Mesenchymal stem cell (in vitro differentiated cells and primary cell): Measurements from ENCODE around the gene IGSF22.

Experiments used
- DNase-seq: peaks from one replicate; pipeline ENCODE4 v3.0.0-alpha.2; 2013
- H2AFZ ChIP-seq: one replicate; pipeline ENCODE4 v1.6.1; 2013; ENCODE audit warnings: low read depth, mild to moderate bottlenecking, control low read depth, inconsistent platforms, low read length, moderate library complexity
- H2AK5ac ChIP-seq: 2 replicates; pipeline ENCODE4 v1.6.1; 2013; ENCODE audit warnings: low read length, moderate library complexity, mild to moderate bottlenecking, inconsistent platforms; ENCODE audit not compliant: severe bottlenecking
- H2BK120ac ChIP-seq: one replicate; pipeline ENCODE4 v1.6.1; 2013; ENCODE audit warnings: low read depth, mild to moderate bottlenecking, inconsistent platforms, low read length, moderate library complexity
- H2BK12ac ChIP-seq, 2 experiments: one replicate each; pipeline ENCODE4 v1.6.1; 2013; ENCODE audit warnings: inconsistent platforms in 2 of 2, low read length in 2 of 2, mild to moderate bottlenecking in 2 of 2, moderate library complexity in 2 of 2, control low read depth in 1 of 2
- H2BK15ac ChIP-seq: one replicate; pipeline ENCODE4 v1.6.1; 2013; ENCODE audit warnings: mild to moderate bottlenecking, low read depth, inconsistent platforms; ENCODE audit not compliant: poor library complexity, severe bottlenecking
- H2BK5ac ChIP-seq: 2 replicates; pipeline ENCODE4 v1.6.1; 2013; ENCODE audit warnings: low read depth, mild to moderate bottlenecking, low read length, control low read depth, inconsistent platforms; ENCODE audit not compliant: poor library complexity, severe bottlenecking
- H3K14ac ChIP-seq, 2 experiments: one replicate each; pipeline ENCODE4 v1.6.1; 2013; ENCODE audit warnings: inconsistent platforms in 2 of 2, low read length in 2 of 2, control low read depth in 1 of 2, mild to moderate bottlenecking in 1 of 2, moderate library complexity in 1 of 2
- H3K18ac ChIP-seq, 2 experiments: one replicate each; pipeline ENCODE4 v1.6.1; 2013; ENCODE audit warnings: inconsistent platforms in 2 of 2, low read length in 2 of 2, control low read depth in 1 of 2, low read depth in 1 of 2, mild to moderate bottlenecking in 1 of 2
- H3K23ac ChIP-seq, 2 experiments: one replicate each; pipeline ENCODE4 v1.6.1; 2013; ENCODE audit warnings: inconsistent platforms in 2 of 2, low read length in 2 of 2, mild to moderate bottlenecking in 2 of 2, moderate library complexity in 2 of 2, control low read depth in 1 of 2
- H3K27ac ChIP-seq: 2 replicates; pipeline ENCODE4 v1.5.1; 2013; ENCODE audit warnings: mild to moderate bottlenecking, moderate library complexity, low read length, control low read depth, inconsistent platforms; ENCODE audit not compliant: poor library complexity, severe bottlenecking
- H3K27me3 ChIP-seq, 2 experiments: 2 replicates each; pipeline versions ENCODE4 v1.6.1 to v1.7.0; 2013; ENCODE audit warnings: low read length in 2 of 2, mild to moderate bottlenecking in 2 of 2, moderate library complexity in 2 of 2, control low read depth in 1 of 2, inconsistent platforms in 1 of 2; ENCODE audit not compliant: control insufficient read depth in 1 of 2, insufficient read depth in 1 of 2
- H3K36me3 ChIP-seq, 2 experiments: 2 replicates each; pipeline versions ENCODE4 v1.6.1 to v1.7.0; 2013; ENCODE audit warnings: low read length in 2 of 2, control low read depth in 1 of 2, inconsistent platforms in 1 of 2, low read depth in 1 of 2, mild to moderate bottlenecking in 1 of 2; ENCODE audit not compliant: insufficient read depth in 2 of 2, control insufficient read depth in 1 of 2
- H3K4ac ChIP-seq, 2 experiments: one replicate each; pipeline ENCODE4 v1.6.1; 2013; ENCODE audit warnings: inconsistent platforms in 2 of 2, low read length in 2 of 2, mild to moderate bottlenecking in 2 of 2, moderate library complexity in 2 of 2, control low read depth in 1 of 2, low read depth in 1 of 2
- H3K4me1 ChIP-seq: 2 replicates; pipeline ENCODE4 v1.6.1; 2013; ENCODE audit warnings: low read depth, low read length, control low read depth; ENCODE audit not compliant: control insufficient read depth, insufficient read depth
- H3K4me2 ChIP-seq: 2 replicates; pipeline ENCODE4 v1.6.1; 2013; ENCODE audit warnings: low read length, mild to moderate bottlenecking, inconsistent platforms; ENCODE audit not compliant: poor library complexity, severe bottlenecking
- H3K4me3 ChIP-seq, 2 experiments: 2 replicates each; pipeline versions ENCODE4 v1.5.1 to v1.7.0; 2013; ENCODE audit warnings: low read length in 2 of 2, mild to moderate bottlenecking in 2 of 2, control low read depth in 1 of 2, low read depth in 1 of 2; ENCODE audit not compliant: insufficient read depth in 1 of 2
- H3K79me1 ChIP-seq: replicated peaks from 2 replicates; pipeline ENCODE4 v1.6.1; 2013; ENCODE audit warnings: mild to moderate bottlenecking, control low read depth, low read length, inconsistent platforms; ENCODE audit not compliant: poor library complexity, severe bottlenecking
- H3K9ac ChIP-seq: 2 replicates; pipeline ENCODE4 v1.7.0; 2013; ENCODE audit warnings: mild to moderate bottlenecking, low read length, moderate library complexity
- H3K9me3 ChIP-seq: 2 replicates; pipeline ENCODE4 v1.7.0; 2013; ENCODE audit warnings: mild to moderate bottlenecking, low read length; ENCODE audit not compliant: control insufficient read depth
- H4K8ac ChIP-seq: one replicate; pipeline ENCODE4 v1.6.1; 2013; ENCODE audit warnings: inconsistent platforms, mild to moderate bottlenecking, low read length, moderate library complexity
- H4K91ac ChIP-seq: one replicate; pipeline ENCODE4 v1.6.1; 2013; ENCODE audit warnings: mild to moderate bottlenecking, low read length, inconsistent platforms
- WGBS: methylation state at CpG from one replicate; pipeline ENCODE4 v1.1.7; 2013; ENCODE audit warnings: mixed read lengths; 5-methylcytosine and 5-hydroxymethylcytosine counted together

The IGSF22 gene

DNA sequence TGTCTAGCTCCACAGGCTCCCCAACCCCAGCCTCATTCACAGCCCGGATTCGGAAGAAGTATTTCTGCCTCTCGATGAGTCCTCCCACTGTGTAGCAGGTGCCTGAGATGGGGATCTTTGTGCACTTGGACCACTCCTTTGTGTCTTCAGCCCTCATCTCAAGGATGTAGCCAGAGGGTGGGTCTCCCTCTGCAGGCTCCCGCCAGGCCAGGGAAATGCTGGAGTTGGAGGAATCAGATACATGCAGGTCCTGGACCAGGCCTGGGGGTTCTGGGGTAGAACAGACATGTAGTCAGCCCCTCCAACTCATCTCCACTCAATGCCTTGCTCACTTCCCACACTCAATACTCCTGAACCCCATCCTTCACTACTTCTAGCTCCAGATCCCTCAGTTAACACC, 16.6 kb downstream of the IGSF22 start:
- H3K9me3 ChIP-seq = no peaks in the 10 kb centered on the region
- H3K4me1 ChIP-seq = no peaks in the 10 kb centered on the region
- no peaks in the 10 kb centered on the region for H3K36me3 ChIP-seq
- H2AK5ac ChIP-seq = no peak overlapping the region
- no peak overlapping the region for H3K27ac ChIP-seq
- H2BK5ac ChIP-seq = no peak overlapping the region
- no peaks in the 10 kb centered on the region for H3K79me1 ChIP-seq
- H2BK120ac ChIP-seq = no peak overlapping the region
- H3K27me3 ChIP-seq = peaks cover 44 to 60% of the 10 kb centered on the region in 2 experiments
- no peak overlapping the region for H2BK15ac ChIP-seq
- no peak overlapping the region for H4K8ac ChIP-seq
- WGBS = 87% methylated on average over 3 of the region's 4 CpGs
- H2AFZ ChIP-seq = no peak overlapping the region
- no peak overlapping the region for H3K4ac ChIP-seq
- H3K4me2 ChIP-seq = no peak overlapping the region
- no peak overlapping the region for H3K9ac ChIP-seq
- no peak overlapping the region for H3K4me3 ChIP-seq
- no peak overlapping the region for H2BK12ac ChIP-seq
- H3K18ac ChIP-seq = no peak overlapping the region
- H3K23ac ChIP-seq = no peak overlapping the region
- H4K91ac ChIP-seq = no peak overlapping the region
- no peak overlapping the region for H3K14ac ChIP-seq
- no peak for DNase-seq

DNA sequence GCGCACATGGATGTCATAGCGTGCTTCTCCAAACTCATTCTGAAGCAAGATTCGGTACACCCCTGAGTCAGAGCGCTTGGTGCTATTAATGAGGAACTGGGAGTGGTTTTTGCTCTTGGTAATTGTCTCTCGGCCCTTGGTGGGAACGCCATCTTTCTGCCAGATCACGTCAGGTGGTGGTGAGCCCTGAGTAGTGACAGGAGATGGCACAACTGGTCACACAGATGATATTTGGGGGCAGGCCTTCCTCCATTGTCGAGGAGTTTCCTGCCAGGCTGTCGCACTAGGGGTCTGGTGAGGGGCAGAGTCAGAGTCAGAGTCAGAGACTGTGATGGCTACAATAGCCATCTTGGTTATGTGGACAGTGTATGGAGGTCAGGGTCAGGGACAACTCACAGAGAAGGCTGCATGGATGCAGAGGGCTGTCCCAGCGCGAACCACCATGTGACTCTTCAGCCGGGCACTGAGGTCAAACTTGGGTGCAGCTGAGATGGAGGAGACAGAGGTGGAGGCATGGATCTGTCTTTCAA, 18.1 kb downstream of the IGSF22 start:
- peaks cover 2% of the 10 kb centered on the region for H3K4me1 ChIP-seq
- no peak overlapping the region for H2AK5ac ChIP-seq
- H3K23ac ChIP-seq = no peak overlapping the region

DNA sequence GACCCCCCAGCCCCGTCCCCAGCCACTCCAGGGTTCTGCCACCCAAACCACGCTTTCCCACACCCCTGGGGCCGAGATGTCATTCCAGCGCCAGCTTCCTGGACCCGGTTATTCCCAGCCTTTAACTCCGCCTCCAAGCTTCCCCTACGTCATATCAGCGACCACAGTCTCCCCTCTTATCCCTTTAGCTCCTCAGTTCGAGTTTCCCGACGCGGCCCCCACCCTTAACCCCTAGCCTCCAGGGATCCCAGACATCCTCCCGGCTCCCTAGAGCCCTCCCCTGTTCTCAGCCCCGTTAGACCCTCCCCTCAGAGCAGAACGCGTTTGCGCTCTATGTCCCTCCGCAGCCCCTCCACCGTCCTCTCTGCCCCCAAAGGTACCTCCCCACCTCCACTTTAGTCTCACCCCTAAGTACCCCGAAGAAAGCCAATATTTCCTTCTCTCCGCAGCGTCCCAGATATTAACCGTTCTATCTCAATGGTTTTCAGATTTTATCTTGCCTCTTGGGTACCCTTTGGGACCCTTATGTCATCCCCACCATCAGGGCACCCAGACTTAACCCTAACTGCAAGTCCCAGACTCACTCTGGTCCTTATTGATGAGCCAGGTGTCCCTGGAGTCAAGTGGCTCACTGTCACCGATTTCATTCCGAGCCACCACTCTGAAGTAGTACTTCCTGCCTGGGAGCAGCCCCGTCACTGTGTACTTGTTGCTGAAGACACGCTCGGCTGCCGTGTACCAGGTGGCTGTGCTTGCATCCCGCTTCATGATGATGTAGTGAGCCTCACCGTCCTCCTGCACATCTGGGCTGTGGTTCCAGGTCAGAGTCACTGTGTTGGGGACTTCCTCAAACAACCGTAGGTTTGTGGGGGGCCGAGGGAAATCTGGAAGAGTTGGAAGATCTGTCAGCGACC, 19.4 kb downstream of the IGSF22 start:
- no peak overlapping the region for H3K27ac ChIP-seq
- no peak overlapping the region for H3K14ac ChIP-seq
- H2BK5ac ChIP-seq = no peak overlapping the region
- H3K4me3 ChIP-seq = peak overlapping the region in 1 of 2 experiments; percentile 75
- H2AFZ ChIP-seq = no peak overlapping the region
- H3K4me2 ChIP-seq = no peak overlapping the region
- peaks cover 49 to 50% of the 10 kb centered on the region in 2 experiments for H3K27me3 ChIP-seq
- H4K8ac ChIP-seq = no peak overlapping the region
- no peak overlapping the region for H3K23ac ChIP-seq
- WGBS = 73% methylated on average over 34 of the region's 34 CpGs
- no peak overlapping the region for H2BK12ac ChIP-seq
- DNase-seq = no peak
- H2BK15ac ChIP-seq = no peak overlapping the region
- no peaks in the 10 kb centered on the region for H3K9me3 ChIP-seq
- no peak overlapping the region for H3K4ac ChIP-seq
- no peaks in the 10 kb centered on the region for H3K79me1 ChIP-seq
- H3K9ac ChIP-seq = peak overlapping the region; percentile 72
- no peak overlapping the region for H4K91ac ChIP-seq
- H2AK5ac ChIP-seq = no peak overlapping the region
- peaks cover 0 to 10% of the 10 kb centered on the region in 2 experiments for H3K36me3 ChIP-seq
- H3K4me1 ChIP-seq = peaks cover 2% of the 10 kb centered on the region
- no peak overlapping the region for H2BK120ac ChIP-seq
- no peak overlapping the region for H3K18ac ChIP-seq

More for the DNA sequence above, 18.1 kb downstream of the IGSF22 start:
- no peak for DNase-seq
- no peak overlapping the region for H3K4me2 ChIP-seq
- no peak overlapping the region for H4K8ac ChIP-seq
- 90% methylated on average over 12 of the region's 12 CpGs for WGBS
- no peak overlapping the region for H2BK120ac ChIP-seq
- no peak overlapping the region for H3K4me3 ChIP-seq
- H4K91ac ChIP-seq = no peak overlapping the region
- no peak overlapping the region for H2BK5ac ChIP-seq
- H2BK15ac ChIP-seq = no peak overlapping the region
- no peak overlapping the region for H3K18ac ChIP-seq
- no peak overlapping the region for H3K27ac ChIP-seq
- H3K4ac ChIP-seq = no peak overlapping the region
- H3K14ac ChIP-seq = no peak overlapping the region
- H2AFZ ChIP-seq = no peak overlapping the region
- H3K9me3 ChIP-seq = no peaks in the 10 kb centered on the region
- peaks cover 0 to 3% of the 10 kb centered on the region in 2 experiments for H3K36me3 ChIP-seq
- H3K79me1 ChIP-seq = no peaks in the 10 kb centered on the region
- H3K27me3 ChIP-seq = peaks cover 49 to 57% of the 10 kb centered on the region in 2 experiments
- no peak overlapping the region for H2BK12ac ChIP-seq
- no peak overlapping the region for H3K9ac ChIP-seq

DNA sequence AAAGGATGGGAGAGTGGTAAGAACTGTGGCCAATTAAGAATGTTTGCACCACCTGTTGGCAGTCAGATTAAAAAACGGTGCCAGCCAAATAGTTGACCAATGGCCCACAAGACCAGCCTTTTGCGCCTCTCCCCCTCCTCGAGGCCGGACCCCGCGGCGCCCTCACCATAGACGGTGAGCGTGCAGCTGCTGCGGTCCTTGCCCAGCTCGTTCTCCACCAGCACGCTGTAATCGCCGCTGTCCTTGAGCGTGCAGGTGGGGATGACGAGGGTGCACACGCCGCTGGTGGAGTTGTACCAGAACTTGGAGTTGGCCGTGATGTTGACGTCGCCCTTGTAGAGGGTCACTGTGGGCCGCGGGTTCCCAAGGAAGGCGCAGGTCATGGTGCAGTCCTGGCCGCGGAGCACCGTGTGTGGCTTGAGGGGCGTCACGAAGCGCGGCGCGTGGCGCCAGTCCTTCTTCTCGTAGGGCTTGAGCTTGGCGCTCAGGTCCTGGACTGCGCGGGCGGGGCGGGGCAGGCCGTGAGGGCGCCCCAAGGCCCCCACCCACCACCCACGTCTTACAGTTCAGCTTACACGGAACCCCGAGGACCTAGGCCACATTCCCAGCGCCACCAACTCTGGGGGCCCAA, 20.2 kb downstream of the IGSF22 start:
- Histone ChIP-seq H3K18ac (no peak overlapping the region), H3K27ac (no peak overlapping the region), H3K36me3 (peaks cover 0 to 14% of the 10 kb centered on the region in 2 experiments), H2BK15ac (no peak overlapping the region), H3K14ac (no peak overlapping the region), H3K4me2 (no peak overlapping the region), H3K4me1 (peaks cover 4% of the 10 kb centered on the region), H2BK5ac (no peak overlapping the region), H3K23ac (no peak overlapping the region), H3K9me3 (no peaks in the 10 kb centered on the region), H3K27me3 (peaks cover 49 to 55% of the 10 kb centered on the region in 2 experiments), H3K9ac (peak overlapping the region; percentile 40), H2BK12ac (no peak overlapping the region), H2AFZ (no peak overlapping the region), H2BK120ac (no peak overlapping the region), H4K91ac (no peak overlapping the region), H3K4ac (no peak overlapping the region), H3K79me1 (no peaks in the 10 kb centered on the region), H3K4me3 (peak overlapping the region in 1 of 2 experiments; percentile 73), H4K8ac (no peak overlapping the region), H2AK5ac (no peak overlapping the region)
- no peak for DNase-seq
- 92% methylated on average over 46 of the region's 46 CpGs for WGBS
